CD4-positive, CD25-positive, alpha-beta regulatory T cell (primary cell): ENCODE measurements around the gene NDUFA1. TPM values are rescaled to one million over a fixed set of nuclear protein-coding genes. Genes with fewer than 3 reads are reported as not detected.
"Not testable (repeated sequence)": the region's sequence is repeated elsewhere in the genome, so short reads cannot be mapped to it uniquely, and the experiment has no call there.

Experiments
- ATAC-seq, 2 donors: fragments of 150-1000 bp; cut with Tn5 transposase; one replicate each; pipeline ENCODE4 v1.10.0; 2021; ENCODE audit warnings: low read depth in 2 of 2, moderate number of reproducible peaks in 2 of 2, moderate library complexity in 1 of 2
- DNase-seq, 3 donors: peaks; one replicate each; pipeline versions ENCODE4 v3.0.0 to v3.0.0-alpha.2; 2012 to 2022; ENCODE audit warnings: mixed read lengths in 1 of 3
- H3K27ac ChIP-seq: one replicate; pipeline ENCODE4 v1.7.0; 2013; ENCODE audit warnings: mild to moderate bottlenecking, low read length; ENCODE audit not compliant: insufficient read depth, poor library complexity, severe bottlenecking
- H3K27me3 ChIP-seq: one replicate; pipeline ENCODE4 v1.7.0; 2013; ENCODE audit warnings: low read length; ENCODE audit not compliant: control insufficient read depth, insufficient read depth
- H3K36me3 ChIP-seq: one replicate; pipeline ENCODE4 v1.7.0; 2013; ENCODE audit warnings: mild to moderate bottlenecking, low read length, moderate library complexity; ENCODE audit not compliant: control insufficient read depth, insufficient read depth
- H3K4me1 ChIP-seq: 2 replicates; pipeline ENCODE4 v1.7.0; 2013; ENCODE audit warnings: mild to moderate bottlenecking, low read length; ENCODE audit not compliant: insufficient read depth, control insufficient read depth, poor library complexity, severe bottlenecking
- H3K4me3 ChIP-seq: one replicate; pipeline ENCODE4 v1.7.0; 2013; ENCODE audit warnings: low read depth, mild to moderate bottlenecking, low read length, moderate library complexity
- H3K9me3 ChIP-seq, 2 experiments: 1 replicate in 1 of 2; 2 replicates in 1 of 2; pipeline ENCODE4 v1.7.0; 2013; ENCODE audit warnings: low read length in 2 of 2, mild to moderate bottlenecking in 1 of 2, moderate library complexity in 1 of 2; ENCODE audit not compliant: control insufficient read depth in 2 of 2
- H3K27ac Mint-ChIP-seq, 3 donors: one replicate each; pipeline ENCODE4 v1.8.0; 2020 to 2022; ENCODE audit warnings: mild to moderate bottlenecking in 3 of 3, mixed read lengths in 3 of 3, moderate library complexity in 2 of 3
- H3K27me3 Mint-ChIP-seq: one replicate; pipeline ENCODE4 v1.8.0; 2022; ENCODE audit warnings: mild to moderate bottlenecking, mixed read lengths
- H3K36me3 Mint-ChIP-seq: one replicate; pipeline ENCODE4 v1.8.0; 2020; ENCODE audit warnings: mixed read lengths
- H3K4me1 Mint-ChIP-seq, 4 donors: one replicate each; pipeline ENCODE4 v1.8.0; 2020 to 2022; ENCODE audit warnings: mixed read lengths in 4 of 4, mild to moderate bottlenecking in 1 of 4
- H3K4me3 Mint-ChIP-seq, 4 donors: one replicate each; pipeline ENCODE4 v1.8.0; 2020 to 2022; ENCODE audit warnings: mild to moderate bottlenecking in 4 of 4, mixed read lengths in 4 of 4, moderate library complexity in 3 of 4
- H3K9me3 Mint-ChIP-seq, 7 donors: one replicate each; pipeline ENCODE4 v1.8.0; 2020 to 2022; ENCODE audit warnings: mixed read lengths in 7 of 7, mild to moderate bottlenecking in 3 of 7, moderate library complexity in 2 of 7
- polyA plus RNA-seq, 4 donors: library from polyadenylated mRNA; unstranded; fragments of 300-500 nt; fragmentation: Illumina TruSeq; gene quantifications; one replicate each; pipeline ENCODE4 v1.2.3, GENCODE V29; 2021
- total RNA-seq: library from RNA; stranded (reverse); gene quantifications from one replicate; pipeline ENCODE4 v1.2.3, GENCODE V29; 2022

NDUFA1 gene
- total and polyA plus RNA-seq, 5 donors from 2014 or later, result 56.6 to 456 (median 320) TPM

GRCh38 chrX:119919835-119920585, 48.4 kb downstream of the NDUFA1 start:
- H3K27me3 ChIP-seq, result no peaks in the 10 kb centered on the region
- H3K4me1 ChIP-seq, result no peaks in the 10 kb centered on the region
- no peaks in the 10 kb centered on the region for H3K9me3 ChIP-seq
- peaks cover 7% of the 10 kb centered on the region for H3K36me3 Mint-ChIP-seq
- H3K4me1 Mint-ChIP-seq, result no peaks in the 10 kb centered on the region
- no peak for DNase-seq
- no peak overlapping the region for H3K4me3 ChIP-seq
- H3K27ac Mint-ChIP-seq, result no peak overlapping the region
- no peak for ATAC-seq
- H3K9me3 Mint-ChIP-seq, result peaks cover 0 to 2% (median 0%) of the 10 kb centered on the region in 7 donors
- H3K27me3 Mint-ChIP-seq, result no peaks in the 10 kb centered on the region
- no peak overlapping the region for H3K4me3 Mint-ChIP-seq
- no peak overlapping the region for H3K27ac ChIP-seq
- H3K36me3 ChIP-seq, result no peaks in the 10 kb centered on the region

GRCh38 chrX:119922391-119922790, 50.8 kb downstream of the NDUFA1 start:
- ATAC-seq, result not testable (repeated sequence)

More at GRCh38 chrX:119922391-119922790, 50.8 kb downstream of the NDUFA1 start:
- not testable (repeated sequence) for H3K4me3 Mint-ChIP-seq, H3K9me3 Mint-ChIP-seq, H3K27ac ChIP-seq, H3K36me3 ChIP-seq, H3K27ac Mint-ChIP-seq, H3K9me3 ChIP-seq, H3K4me1 Mint-ChIP-seq, H3K27me3 Mint-ChIP-seq, DNase-seq, H3K4me3 ChIP-seq, H3K4me1 ChIP-seq, H3K27me3 ChIP-seq
- peaks cover 13% of the 10 kb centered on the region for H3K36me3 Mint-ChIP-seq

Other genes starting within 250 kb of the NDUFA1 start
- 290 TPM for gene SEPTIN6, start 178.7 kb upstream of the NDUFA1 start, total RNA-seq
- gene SEPTIN6, start 178.7 kb upstream of the NDUFA1 start, polyA plus RNA-seq, result 100 to 1,000 TPM; 144 to 201 (median 191) TPM
- gene SOWAHD, start 113.2 kb upstream of the NDUFA1 start, total RNA-seq, result not detected
- under 1 TPM; 0.38 to 0.52 (median 0.46) TPM for gene SOWAHD, start 113.2 kb upstream of the NDUFA1 start, polyA plus RNA-seq
- gene RPL39, start 80.2 kb upstream of the NDUFA1 start, total RNA-seq, result 2,712 TPM
- 1,000 to 10,000 TPM; 3,971 to 5,634 (median 4,678) TPM for gene RPL39, start 80.2 kb upstream of the NDUFA1 start, polyA plus RNA-seq
- gene UPF3B, start 18.9 kb upstream of the NDUFA1 start, total RNA-seq, result 10.5 TPM
- 1 to 10 TPM; 2.9 to 4.8 (median 3.5) TPM for gene UPF3B, start 18.9 kb upstream of the NDUFA1 start, polyA plus RNA-seq
- 30.7 TPM for gene RNF113A, start 99 bp upstream of the NDUFA1 start, total RNA-seq
- gene RNF113A, start 99 bp upstream of the NDUFA1 start, polyA plus RNA-seq, result 10 to 100 TPM; 59.0 to 85.8 (median 75.4) TPM
- gene AKAP14, start 24.1 kb downstream of the NDUFA1 start, total RNA-seq, result not detected
- gene AKAP14, start 24.1 kb downstream of the NDUFA1 start, polyA plus RNA-seq, result not detected
- 13.0 TPM for gene NKAP, start 71.9 kb downstream of the NDUFA1 start, total RNA-seq
- 1 to 10 TPM; 2.5 to 3.9 (median 3.7) TPM for gene NKAP, start 71.9 kb downstream of the NDUFA1 start, polyA plus RNA-seq
- gene RHOXF2B, start 205.9 kb downstream of the NDUFA1 start, total RNA-seq, result not detected
- gene RHOXF2B, start 205.9 kb downstream of the NDUFA1 start, polyA plus RNA-seq, result under 1 TPM in 1 of 4 donors, not detected in 3; 0.10 TPM
- gene RHOXF1, start 244.1 kb downstream of the NDUFA1 start, total RNA-seq, result 4.7 TPM
- gene RHOXF1, start 244.1 kb downstream of the NDUFA1 start, polyA plus RNA-seq, result 1 to 10 TPM in 3 of 4 donors, not detected in 1; 1.8 to 2.8 (median 2.7) TPM